HG02798 (cell line): ENCODE data around the gene TUBGCP6.
"Not testable (repeated sequence)": the region's sequence is repeated elsewhere in the genome, so short reads cannot be mapped to it uniquely, and the experiment has no call there.

Experiments
- ATAC-seq: cut with Tn5 transposase; IDR thresholded peaks from one replicate; pipeline ENCODE4 v1.9.1; 2021; ENCODE audit warnings: mild to moderate bottlenecking; ENCODE audit not compliant: unreplicated experiment, poor library complexity

TUBGCP6 gene

GRCh38 chr22:50175921-50176849 lies 68.6 kb downstream of the TUBGCP6 start:
- no peak for ATAC-seq

- ATAC-seq, result no peak
Measured at GRCh38 chr22:50175191-50175461, 69.7 kb downstream of the TUBGCP6 start.

GRCh38 chr22:50174382-50175190 lies 70.2 kb downstream of the TUBGCP6 start:
- no peak for ATAC-seq

GRCh38 chr22:50173983-50174355 lies 70.9 kb downstream of the TUBGCP6 start:
- ATAC-seq, result no peak

GRCh38 chr22:50173311-50173982 lies 71.4 kb downstream of the TUBGCP6 start:
- peak; percentile 46 for ATAC-seq

GRCh38 chr22:50171965-50172421 lies 72.8 kb downstream of the TUBGCP6 start:
- no peak for ATAC-seq

- no peak for ATAC-seq
Measured at GRCh38 chr22:50171319-50171964, 73.4 kb downstream of the TUBGCP6 start.

- ATAC-seq, result no peak
Measured at GRCh38 chr22:50170453-50171318, 74.1 kb downstream of the TUBGCP6 start, which contains the start of gene PANX2. Gene PANX2 (plus strand): TSS chr22:50170731. CDS start chr22:50170731, 0 bp downstream.

- no peak for ATAC-seq
Measured at GRCh38 chr22:50169774-50170341, 75.0 kb downstream of the TUBGCP6 start.

GRCh38 chr22:50169181-50169759 lies 75.6 kb downstream of the TUBGCP6 start:
- ATAC-seq, result no peak

GRCh38 chr22:50168490-50169180 lies 76.2 kb downstream of the TUBGCP6 start:
- not testable (repeated sequence) for ATAC-seq

- no peak for ATAC-seq
Measured at GRCh38 chr22:50167689-50168489, 76.9 kb downstream of the TUBGCP6 start.
